BE2C (cell line): Measurements from ENCODE around the gene C1orf56.

Experiments used
- DNase-seq: peaks from one replicate; pipeline ENCODE4 v3.0.0-alpha.2; 2020
- H3K27me3 ChIP-seq: fragments of 250-450 bp; sonication (Bioruptor Pico); 2 replicates; pipeline ENCODE4 v1.5.1; 2020; ENCODE audit warnings: mild to moderate bottlenecking
- H3K36me3 ChIP-seq: fragments of 250-450 bp; sonication (Bioruptor Pico); 2 replicates; pipeline ENCODE4 v1.5.1; 2020; ENCODE audit warnings: mild to moderate bottlenecking
- H3K4me1 ChIP-seq: fragments of 250-450 bp; sonication (Bioruptor Pico); 2 replicates; pipeline ENCODE4 v1.5.1; 2020
- H3K4me3 ChIP-seq: 2 replicates; pipeline ENCODE4 v1.5.1; 2011; ENCODE audit warnings: low read depth, low read length
- H3K9me3 ChIP-seq: fragments of 250-450 bp; sonication (Bioruptor Pico); 2 replicates; pipeline ENCODE4 v1.5.1; 2020
- TF ChIP-seq, protein P1 (sequence below): IDR thresholded peaks from 2 replicates; pipeline ENCODE4 v1.5.1; 2012; ENCODE audit warnings: mild to moderate bottlenecking, low read depth, low read length

The C1orf56 gene

DNA sequence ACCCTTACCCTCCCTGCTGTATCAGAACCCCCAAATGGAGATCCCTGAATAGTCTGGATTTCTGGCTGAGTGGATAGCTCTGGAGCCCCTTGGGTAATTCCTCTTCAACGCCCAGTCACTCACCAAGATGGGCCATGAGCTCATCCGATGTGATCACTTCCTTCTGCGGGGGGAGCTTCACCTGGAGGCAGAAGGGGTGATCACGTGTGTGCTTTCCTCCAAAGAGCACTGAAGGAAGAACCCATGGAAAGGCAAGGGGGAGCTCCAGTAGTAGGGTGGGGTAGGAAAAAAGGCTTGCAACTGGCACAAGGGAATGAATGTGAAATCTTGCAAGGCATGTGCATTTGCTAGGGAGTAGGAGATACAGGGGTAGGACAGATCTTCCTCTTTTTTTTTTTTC is 45.9 kb upstream of the C1orf56 start:
- DNase-seq, result no peak
- Histone ChIP-seq H3K27me3 (no peaks in the 10 kb centered on the region), H3K36me3 (no peaks in the 10 kb centered on the region; the same call in none of the 2 replicates), H3K4me3 (no peak overlapping the region), H3K4me1 (no peaks in the 10 kb centered on the region), H3K9me3 (no peaks in the 10 kb centered on the region)
- TF ChIP-seq, protein P1, sequence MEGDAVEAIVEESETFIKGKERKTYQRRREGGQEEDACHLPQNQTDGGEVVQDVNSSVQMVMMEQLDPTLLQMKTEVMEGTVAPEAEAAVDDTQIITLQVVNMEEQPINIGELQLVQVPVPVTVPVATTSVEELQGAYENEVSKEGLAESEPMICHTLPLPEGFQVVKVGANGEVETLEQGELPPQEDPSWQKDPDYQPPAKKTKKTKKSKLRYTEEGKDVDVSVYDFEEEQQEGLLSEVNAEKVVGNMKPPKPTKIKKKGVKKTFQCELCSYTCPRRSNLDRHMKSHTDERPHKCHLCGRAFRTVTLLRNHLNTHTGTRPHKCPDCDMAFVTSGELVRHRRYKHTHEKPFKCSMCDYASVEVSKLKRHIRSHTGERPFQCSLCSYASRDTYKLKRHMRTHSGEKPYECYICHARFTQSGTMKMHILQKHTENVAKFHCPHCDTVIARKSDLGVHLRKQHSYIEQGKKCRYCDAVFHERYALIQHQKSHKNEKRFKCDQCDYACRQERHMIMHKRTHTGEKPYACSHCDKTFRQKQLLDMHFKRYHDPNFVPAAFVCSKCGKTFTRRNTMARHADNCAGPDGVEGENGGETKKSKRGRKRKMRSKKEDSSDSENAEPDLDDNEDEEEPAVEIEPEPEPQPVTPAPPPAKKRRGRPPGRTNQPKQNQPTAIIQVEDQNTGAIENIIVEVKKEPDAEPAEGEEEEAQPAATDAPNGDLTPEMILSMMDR, result no peak

DNA sequence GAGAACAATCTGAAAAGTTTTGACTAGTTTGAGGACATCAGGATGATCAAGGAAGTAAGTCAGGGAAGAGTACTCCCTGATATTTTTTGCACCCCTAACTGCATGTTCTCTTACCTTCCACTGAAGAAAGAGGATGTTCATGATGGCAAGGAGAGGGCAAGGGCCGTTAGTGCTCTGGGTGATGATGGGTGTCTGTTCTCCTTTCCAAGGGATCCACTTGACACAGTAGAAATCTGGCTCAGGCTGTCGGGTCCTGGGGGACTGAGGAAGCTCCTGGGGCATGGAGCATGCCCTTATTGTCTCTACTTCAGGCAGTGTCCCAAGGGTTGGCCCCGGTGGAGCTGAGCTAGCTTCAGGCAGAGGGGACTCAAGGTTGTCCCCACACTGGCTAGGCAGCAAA is 45.5 kb upstream of the C1orf56 start:
- no peaks in the 10 kb centered on the region for H3K9me3 ChIP-seq
- DNase-seq, result no peak
- no peak overlapping the region for H3K4me3 ChIP-seq
- no peaks in the 10 kb centered on the region for H3K4me1 ChIP-seq
- H3K27me3 ChIP-seq, result no peaks in the 10 kb centered on the region
- TF ChIP-seq, protein P1, result no peak
- H3K36me3 ChIP-seq, result no peaks in the 10 kb centered on the region; the same call in none of the 2 replicates

DNA sequence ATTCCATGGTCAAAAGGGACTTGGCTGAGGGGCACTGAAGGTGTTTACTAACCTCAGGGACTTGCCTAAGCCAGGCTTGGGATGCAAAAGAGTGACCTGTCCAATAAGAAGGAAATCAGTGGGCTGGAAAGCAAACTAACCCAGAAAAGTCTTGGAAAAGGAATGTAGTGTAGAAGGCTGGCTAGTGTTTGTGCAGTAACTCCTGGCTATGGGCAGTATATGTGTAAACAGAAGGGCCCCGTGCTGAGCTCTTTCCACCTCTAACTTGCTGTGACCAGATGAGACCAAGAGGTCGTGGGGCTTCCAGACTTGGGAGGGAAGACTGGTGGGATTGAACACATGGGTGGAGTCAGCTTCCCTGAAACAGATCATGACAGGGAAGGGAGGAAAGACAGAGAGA is 44.9 kb upstream of the C1orf56 start:
- DNase-seq, result no peak
- H3K27me3 ChIP-seq, result no peaks in the 10 kb centered on the region
- TF ChIP-seq, protein P1, result no peak
- no peak overlapping the region for H3K4me3 ChIP-seq
- H3K4me1 ChIP-seq, result no peaks in the 10 kb centered on the region
- no peaks in the 10 kb centered on the region for H3K9me3 ChIP-seq
- no peaks in the 10 kb centered on the region; the same call in none of the 2 replicates for H3K36me3 ChIP-seq

DNA sequence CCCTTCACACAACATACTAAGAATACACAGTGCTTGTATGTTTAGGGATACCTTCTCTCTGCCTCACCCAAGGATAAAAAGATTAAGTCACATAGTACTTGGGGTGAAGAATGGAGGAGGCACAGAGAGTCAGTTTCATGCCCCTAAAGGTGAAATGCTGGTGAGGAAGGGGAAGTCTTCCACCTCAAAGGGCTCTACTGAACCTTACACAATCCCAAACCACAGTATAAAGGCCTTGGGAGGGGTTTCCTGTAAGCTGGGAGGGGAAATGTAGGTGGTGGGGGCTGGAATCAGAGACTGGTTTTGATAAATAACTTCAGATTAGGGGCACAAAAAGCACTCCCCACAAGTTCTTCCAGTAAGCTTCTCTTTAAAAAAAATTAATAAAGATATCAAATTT is 44.4 kb upstream of the C1orf56 start:
- no peaks in the 10 kb centered on the region; the same call in none of the 2 replicates for H3K36me3 ChIP-seq
- TF ChIP-seq, protein P1, result no peak
- no peaks in the 10 kb centered on the region for H3K9me3 ChIP-seq
- H3K27me3 ChIP-seq, result no peaks in the 10 kb centered on the region
- no peak for DNase-seq
- H3K4me3 ChIP-seq, result no peak overlapping the region
- H3K4me1 ChIP-seq, result no peaks in the 10 kb centered on the region

DNA sequence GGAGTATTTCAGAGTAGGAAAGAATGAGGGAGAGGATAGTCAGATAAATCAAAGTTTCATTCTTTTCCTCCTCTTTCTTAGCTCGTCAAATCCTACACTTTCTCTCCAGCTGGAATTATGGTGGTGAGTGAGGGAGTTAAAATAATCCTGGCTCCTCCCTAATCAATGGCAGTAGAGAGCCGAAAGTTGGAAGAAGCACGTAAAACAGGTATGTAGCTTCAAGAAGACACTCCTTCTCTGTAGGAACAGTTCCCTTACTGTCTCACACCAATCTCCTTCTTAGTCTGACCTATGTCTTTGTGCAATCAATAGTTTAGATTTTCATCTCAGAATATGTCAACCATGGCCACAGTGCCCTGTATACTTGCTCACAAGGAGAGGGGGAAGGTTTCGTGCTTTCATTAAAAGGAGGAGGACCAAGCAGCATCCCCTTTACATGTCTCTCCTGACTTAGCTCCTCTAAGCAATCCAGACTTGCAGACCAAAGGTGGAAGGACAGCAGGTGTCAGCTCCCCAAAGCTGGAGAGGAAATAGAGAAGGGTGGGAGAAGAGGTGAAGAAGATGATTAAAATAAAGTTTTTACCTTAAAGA is 41.7 kb upstream of the C1orf56 start:
- H3K27me3 ChIP-seq, result no peaks in the 10 kb centered on the region
- H3K9me3 ChIP-seq, result no peaks in the 10 kb centered on the region
- no peaks in the 10 kb centered on the region for H3K4me1 ChIP-seq
- DNase-seq, result no peak
- H3K4me3 ChIP-seq, result peak overlapping the region; percentile 72
- TF ChIP-seq, protein P1, result no peak
- H3K36me3 ChIP-seq, result no peaks in the 10 kb centered on the region; the same call in 1 of the 2 replicates

DNA sequence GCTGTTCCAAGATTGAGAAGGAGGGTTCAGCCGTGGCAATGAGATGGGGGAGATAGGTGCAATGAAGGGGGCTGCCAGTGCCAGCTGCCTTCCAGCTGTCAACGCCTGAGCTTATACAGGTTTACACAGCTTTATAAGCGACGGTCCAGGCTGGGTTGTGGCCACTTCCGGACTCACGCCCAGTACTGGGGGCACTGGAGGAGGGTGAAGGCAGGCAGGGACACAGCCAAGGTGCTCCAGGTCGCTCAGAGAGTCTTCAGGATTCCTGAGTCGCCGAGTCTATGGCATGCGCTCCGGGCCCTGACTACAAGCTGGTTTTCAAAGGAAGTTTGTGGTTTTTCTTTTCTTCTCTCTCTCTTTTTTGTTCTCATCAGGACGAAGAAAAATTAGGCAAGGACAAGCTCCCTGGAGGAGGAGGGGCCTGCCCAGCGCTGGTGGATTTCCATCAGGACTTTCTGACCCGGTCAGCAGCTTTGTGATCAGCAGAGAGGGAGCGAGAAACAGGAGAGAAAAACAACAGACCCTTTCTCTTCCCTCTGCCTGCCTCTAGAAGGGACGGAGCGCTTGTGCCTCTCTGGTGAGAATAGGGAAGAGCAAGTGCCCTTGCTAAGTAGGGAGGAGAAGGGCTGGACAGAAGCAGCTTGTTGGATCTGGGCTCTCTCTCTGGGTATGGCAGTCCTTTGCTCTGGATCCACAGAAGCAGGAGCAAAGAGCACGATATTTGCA is 41.1 kb upstream of the C1orf56 start, which contains the start of gene MINDY1:
Gene MINDY1 (minus strand): TSS at position 576 of the 726 bp plus-strand sequence. CDS start 4,285 bp downstream, outside the sequence.
- Histone ChIP-seq H3K4me1 (no peaks in the 10 kb centered on the region), H3K27me3 (no peaks in the 10 kb centered on the region), H3K36me3 (no peaks in the 10 kb centered on the region; the same call in 1 of the 2 replicates), H3K4me3 (peak within 1 kb of the TSS; percentile 83), H3K9me3 (no peaks in the 10 kb centered on the region)
- peak; percentile 80 for DNase-seq
- TF ChIP-seq, protein P1, result peak; percentile 63
